SK-N-SH treated with all-trans-retinoic acid at 6 μM for 48 hours (cell line): ENCODE data around the gene SEZ6L2.

Source experiments
- ARNTL ChIP-seq: fragments of 450-650 bp; formaldehyde crosslinking; IDR thresholded peaks from 2 replicates; pipeline ENCODE4 v1.5.0; 2020; ENCODE audit warnings: low read depth, mild to moderate bottlenecking, moderate library complexity, borderline replicate concordance
- BACH2 ChIP-seq: fragments of 250-450 bp; sonication (Bioruptor Pico); IDR thresholded peaks from 2 replicates; pipeline ENCODE4 v1.9.0; 2021; ENCODE audit warnings: mild to moderate bottlenecking, borderline replicate concordance
- ISL1 ChIP-seq: fragments of 250-450 bp; sonication (Bioruptor Pico); IDR thresholded peaks from 2 replicates; pipeline ENCODE4 v2.1.2; 2022; ENCODE audit warnings: mild to moderate bottlenecking, moderate library complexity
- RARB ChIP-seq: fragments of 250-450 bp; sonication (Bioruptor Pico); IDR thresholded peaks from 2 replicates; pipeline ENCODE4 v1.8.0; 2021; ENCODE audit warnings: mild to moderate bottlenecking, moderate library complexity
- ZC3H10 ChIP-seq: fragments of 250-450 bp; sonication (Bioruptor Pico); IDR thresholded peaks from 2 replicates; pipeline ENCODE4 v1.5.1; 2021; ENCODE audit warnings: mild to moderate bottlenecking, moderate library complexity
- ZFP3 ChIP-seq: fragments of 250-450 bp; sonication (Bioruptor Pico); IDR thresholded peaks from 2 replicates; pipeline ENCODE4 v1.5.0; 2020; ENCODE audit warnings: mild to moderate bottlenecking, moderate library complexity
- ZNF565 ChIP-seq: fragments of 450-650 bp; formaldehyde crosslinking; conservative IDR thresholded peaks from 2 replicates; pipeline ENCODE4 v1.5.0; 2020; ENCODE audit warnings: low read depth, mild to moderate bottlenecking, moderate library complexity
- ZNF8 ChIP-seq: fragments of 450-650 bp; formaldehyde crosslinking; IDR thresholded peaks from 2 replicates; pipeline ENCODE4 v1.5.0; 2020; ENCODE audit warnings: mild to moderate bottlenecking, moderate library complexity
- TF ChIP-seq, protein P1 (sequence below): fragments of 250-450 bp; sonication (Bioruptor Pico); IDR thresholded peaks from 2 replicates; pipeline ENCODE4 v1.8.0; 2020; ENCODE audit warnings: mild to moderate bottlenecking, moderate library complexity, borderline replicate concordance
- TF ChIP-seq, protein P2 (sequence below): fragments of 250-450 bp; sonication (Bioruptor Pico); IDR thresholded peaks from 2 replicates; pipeline ENCODE4 v1.5.1; 2020; ENCODE audit warnings: low read depth, mild to moderate bottlenecking, moderate library complexity
- TF ChIP-seq, protein P3 (sequence below): fragments of 250-450 bp; sonication (Bioruptor Pico); IDR thresholded peaks from 2 replicates; pipeline ENCODE4 v1.5.1; 2021; ENCODE audit warnings: mild to moderate bottlenecking, moderate library complexity
- TF ChIP-seq, protein P4 (sequence below): fragments of 250-450 bp; sonication (Bioruptor Pico); IDR thresholded peaks from 2 replicates; pipeline ENCODE4 v1.8.0; 2021; ENCODE audit warnings: low read depth, mild to moderate bottlenecking, moderate library complexity, borderline replicate concordance

DNA sequence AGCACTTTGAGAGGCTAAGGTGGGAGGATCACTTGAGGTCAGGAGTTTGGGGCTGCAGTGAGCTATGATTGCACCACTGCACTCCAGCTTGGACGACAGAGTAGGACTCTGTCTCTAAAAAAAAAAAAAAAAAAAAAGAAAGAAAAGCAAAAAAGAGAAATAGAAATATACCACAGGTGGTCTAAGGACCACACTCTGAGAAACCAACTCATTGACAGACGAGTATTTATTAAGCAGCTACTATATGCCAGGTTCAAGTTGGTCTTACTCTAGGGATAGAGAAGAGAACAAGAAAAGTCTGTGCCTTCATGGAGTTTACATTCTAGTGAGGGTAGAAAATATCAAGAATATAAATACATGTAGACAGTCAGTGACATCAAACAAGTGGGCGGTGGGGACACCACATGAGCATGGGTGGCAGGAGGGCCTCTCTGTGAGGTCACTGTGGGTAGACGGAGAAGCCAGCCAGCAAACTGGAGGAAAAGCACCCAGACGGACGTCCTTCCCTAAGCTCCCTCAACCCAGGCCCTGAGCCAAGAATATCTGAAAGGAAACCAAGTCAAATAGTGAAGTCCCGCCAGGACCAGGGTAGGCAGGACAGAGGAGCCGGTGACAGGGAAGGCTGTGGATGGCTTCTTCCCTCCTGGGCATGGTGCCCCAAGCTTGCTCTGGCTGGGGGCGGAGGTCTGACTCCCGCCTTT is 41.1 kb downstream of the SEZ6L2 start:
- no peak for TF ChIP-seq ZNF565 (CRISPR knock-in tag)
- TF ChIP-seq, protein P1, sequence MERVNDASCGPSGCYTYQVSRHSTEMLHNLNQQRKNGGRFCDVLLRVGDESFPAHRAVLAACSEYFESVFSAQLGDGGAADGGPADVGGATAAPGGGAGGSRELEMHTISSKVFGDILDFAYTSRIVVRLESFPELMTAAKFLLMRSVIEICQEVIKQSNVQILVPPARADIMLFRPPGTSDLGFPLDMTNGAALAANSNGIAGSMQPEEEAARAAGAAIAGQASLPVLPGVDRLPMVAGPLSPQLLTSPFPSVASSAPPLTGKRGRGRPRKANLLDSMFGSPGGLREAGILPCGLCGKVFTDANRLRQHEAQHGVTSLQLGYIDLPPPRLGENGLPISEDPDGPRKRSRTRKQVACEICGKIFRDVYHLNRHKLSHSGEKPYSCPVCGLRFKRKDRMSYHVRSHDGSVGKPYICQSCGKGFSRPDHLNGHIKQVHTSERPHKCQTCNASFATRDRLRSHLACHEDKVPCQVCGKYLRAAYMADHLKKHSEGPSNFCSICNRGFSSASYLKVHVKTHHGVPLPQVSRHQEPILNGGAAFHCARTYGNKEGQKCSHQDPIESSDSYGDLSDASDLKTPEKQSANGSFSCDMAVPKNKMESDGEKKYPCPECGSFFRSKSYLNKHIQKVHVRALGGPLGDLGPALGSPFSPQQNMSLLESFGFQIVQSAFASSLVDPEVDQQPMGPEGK (CRISPR knock-in tag) = no peak
- no peak for TF ChIP-seq ARNTL
- no peak for TF ChIP-seq ISL1 (CRISPR knock-in tag)
- TF ChIP-seq, protein P2, sequence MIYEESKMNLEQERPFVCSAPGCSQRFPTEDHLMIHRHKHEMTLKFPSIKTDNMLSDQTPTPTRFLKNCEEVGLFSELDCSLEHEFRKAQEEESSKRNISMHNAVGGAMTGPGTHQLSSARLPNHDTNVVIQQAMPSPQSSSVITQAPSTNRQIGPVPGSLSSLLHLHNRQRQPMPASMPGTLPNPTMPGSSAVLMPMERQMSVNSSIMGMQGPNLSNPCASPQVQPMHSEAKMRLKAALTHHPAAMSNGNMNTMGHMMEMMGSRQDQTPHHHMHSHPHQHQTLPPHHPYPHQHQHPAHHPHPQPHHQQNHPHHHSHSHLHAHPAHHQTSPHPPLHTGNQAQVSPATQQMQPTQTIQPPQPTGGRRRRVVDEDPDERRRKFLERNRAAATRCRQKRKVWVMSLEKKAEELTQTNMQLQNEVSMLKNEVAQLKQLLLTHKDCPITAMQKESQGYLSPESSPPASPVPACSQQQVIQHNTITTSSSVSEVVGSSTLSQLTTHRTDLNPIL (CRISPR knock-in tag) = no peak
- TF ChIP-seq, protein P3, sequence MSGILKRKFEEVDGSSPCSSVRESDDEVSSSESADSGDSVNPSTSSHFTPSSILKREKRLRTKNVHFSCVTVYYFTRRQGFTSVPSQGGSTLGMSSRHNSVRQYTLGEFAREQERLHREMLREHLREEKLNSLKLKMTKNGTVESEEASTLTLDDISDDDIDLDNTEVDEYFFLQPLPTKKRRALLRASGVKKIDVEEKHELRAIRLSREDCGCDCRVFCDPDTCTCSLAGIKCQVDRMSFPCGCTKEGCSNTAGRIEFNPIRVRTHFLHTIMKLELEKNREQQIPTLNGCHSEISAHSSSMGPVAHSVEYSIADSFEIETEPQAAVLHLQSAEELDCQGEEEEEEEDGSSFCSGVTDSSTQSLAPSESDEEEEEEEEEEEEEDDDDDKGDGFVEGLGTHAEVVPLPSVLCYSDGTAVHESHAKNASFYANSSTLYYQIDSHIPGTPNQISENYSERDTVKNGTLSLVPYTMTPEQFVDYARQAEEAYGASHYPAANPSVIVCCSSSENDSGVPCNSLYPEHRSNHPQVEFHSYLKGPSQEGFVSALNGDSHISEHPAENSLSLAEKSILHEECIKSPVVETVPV (CRISPR knock-in tag) = no peak
- TF ChIP-seq RARB (CRISPR knock-in tag) = no peak
- no peak for TF ChIP-seq BACH2 (CRISPR knock-in tag)
- TF ChIP-seq ZC3H10 (CRISPR knock-in tag) = no peak
- TF ChIP-seq ZNF8 (CRISPR knock-in tag) = no peak
- no peak for TF ChIP-seq ZFP3 (CRISPR knock-in tag)
- TF ChIP-seq, protein P4, sequence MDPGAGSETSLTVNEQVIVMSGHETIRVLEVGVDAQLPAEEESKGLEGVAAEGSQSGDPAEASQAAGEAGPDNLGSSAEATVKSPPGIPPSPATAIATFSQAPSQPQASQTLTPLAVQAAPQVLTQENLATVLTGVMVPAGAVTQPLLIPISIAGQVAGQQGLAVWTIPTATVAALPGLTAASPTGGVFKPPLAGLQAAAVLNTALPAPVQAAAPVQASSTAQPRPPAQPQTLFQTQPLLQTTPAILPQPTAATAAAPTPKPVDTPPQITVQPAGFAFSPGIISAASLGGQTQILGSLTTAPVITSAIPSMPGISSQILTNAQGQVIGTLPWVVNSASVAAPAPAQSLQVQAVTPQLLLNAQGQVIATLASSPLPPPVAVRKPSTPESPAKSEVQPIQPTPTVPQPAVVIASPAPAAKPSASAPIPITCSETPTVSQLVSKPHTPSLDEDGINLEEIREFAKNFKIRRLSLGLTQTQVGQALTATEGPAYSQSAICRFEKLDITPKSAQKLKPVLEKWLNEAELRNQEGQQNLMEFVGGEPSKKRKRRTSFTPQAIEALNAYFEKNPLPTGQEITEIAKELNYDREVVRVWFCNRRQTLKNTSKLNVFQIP (CRISPR knock-in tag) = no peak
